HG03442 (cell line): ENCODE data around the gene KCTD19.
A peak's percentile ranks its signal among the peaks of the same experiment; 100 is the strongest.

Experiments
- ATAC-seq: cut with Tn5 transposase; IDR thresholded peaks from one replicate; pipeline ENCODE4 v1.9.1; 2021; ENCODE audit warnings: mild to moderate bottlenecking, moderate library complexity; ENCODE audit not compliant: unreplicated experiment

KCTD19 gene

GRCh38 chr16:67284699-67285646 is 41.6 kb downstream of the KCTD19 start:
- no peak for ATAC-seq

- no peak for ATAC-seq
These were observed 42.5 kb downstream of the KCTD19 start for GRCh38 chr16:67283826-67284555.

- no peak for ATAC-seq
These were observed 43.3 kb downstream of the KCTD19 start for GRCh38 chr16:67283039-67283825.

GRCh38 chr16:67282447-67282805 is 44.1 kb downstream of the KCTD19 start:
- no peak for ATAC-seq

GRCh38 chr16:67281536-67282446 is 44.8 kb downstream of the KCTD19 start:
- no peak for ATAC-seq

GRCh38 chr16:67280090-67281015 is 46.2 kb downstream of the KCTD19 start:
- no peak for ATAC-seq

GRCh38 chr16:67279296-67280089 is 47.0 kb downstream of the KCTD19 start, which contains the start of gene PLEKHG4:
Gene PLEKHG4 (plus strand): TSS chr16:67279532. CDS start chr16:67280045, 513 bp downstream.
- ATAC-seq = peak; percentile 80

- peak; percentile 33 for ATAC-seq
These were observed 47.7 kb downstream of the KCTD19 start for GRCh38 chr16:67278773-67279295.

- no peak for ATAC-seq
These were observed 48.4 kb downstream of the KCTD19 start for GRCh38 chr16:67277999-67278772.

GRCh38 chr16:67277294-67277998 is 49.1 kb downstream of the KCTD19 start:
- no peak for ATAC-seq

GRCh38 chr16:67275321-67275720 is 51.2 kb downstream of the KCTD19 start:
- ATAC-seq = no peak

GRCh38 chr16:67271446-67271845 is 55.1 kb downstream of the KCTD19 start:
- ATAC-seq = no peak

GRCh38 chr16:67270931-67271338 is 55.6 kb downstream of the KCTD19 start:
- no peak for ATAC-seq

- ATAC-seq = no peak
These were observed 56.8 kb downstream of the KCTD19 start for GRCh38 chr16:67269766-67270165.

- ATAC-seq = no peak
These were observed 58.4 kb downstream of the KCTD19 start for GRCh38 chr16:67268136-67268579.

- ATAC-seq = no peak
These were observed 60.7 kb downstream of the KCTD19 start for GRCh38 chr16:67265834-67266233.
